ENCODE results near the gene SMNDC1. TPM values are rescaled to one million over a fixed set of nuclear protein-coding genes. Genes with fewer than 3 reads are reported as not detected.
A peak's percentile ranks its signal among the peaks of the same experiment; 100 is the strongest.

SMNDC1 gene
- total and polyA plus RNA-seq, 2 of the 4 experiments (the other 2 are of a cell fraction) = 3.9 to 15.1 TPM

GRCh38 chr10:110345286-110345685, 40.6 kb upstream of the SMNDC1 start:
- POLR2A ChIA-PET (ENCODE audit: unreplicated experiment) = no interaction called here
- BruUV-seq (replicated peaks) = no TSS peak
- H3K4me2 ChIP-seq (ENCODE audit: low read depth, low read length) = no peak overlapping the region
- intact Hi-C loops (cut with micrococcal nuclease) = no loop called here
- in situ Hi-C loops (cut with MboI; ENCODE audit: low sequenced_read_pairs) = no loop called here
- no peak overlapping the region for H3K27ac ChIP-seq (ENCODE audit: insufficient read depth, low read length)
- 0 out of 2 replicates have a peak overlapping the region, but pooled peaks have one; percentile 24 for H3K4ac ChIP-seq (ENCODE audit: low read depth, low read length)
- ATAC-seq (ENCODE audit: low read depth) = no peak
- H2BK20ac ChIP-seq (ENCODE audit: low read depth, low read length) = peak overlapping the region; percentile 52; the same call in 1 of the 2 replicates
- peak overlapping the region; percentile 61; the same call in 1 of the 3 replicates for H2BK15ac ChIP-seq (ENCODE audit: low read depth, low read length)
- peak overlapping the region; percentile 42; the same call in 1 of the 2 replicates for H2AK5ac ChIP-seq (ENCODE audit: low read depth, low read length)
- H4K91ac ChIP-seq (ENCODE audit: insufficient read depth, low read depth, low read length) = no peak overlapping the region
- peaks cover 4% of the 10 kb centered on the region; the same call in 1 of the 2 replicates for H3K4me1 ChIP-seq (ENCODE audit: control insufficient read depth, insufficient read depth, low read length)
- H2BK5ac ChIP-seq (ENCODE audit: low read depth, low read length, poor library complexity, severe bottlenecking) = no peak overlapping the region
- 0 out of 2 replicates have a peak, but pooled peaks cover under 1% of the 10 kb centered on the region for H3K9me1 ChIP-seq (ENCODE audit: insufficient read depth, low read length)
- no peak for DNase-seq
- no peak overlapping the region for H2AK9ac ChIP-seq (replicated peaks; ENCODE audit: low read depth, low read length, poor library complexity)
- H3K4me3 ChIP-seq (ENCODE audit: insufficient read depth, low read depth, low read length) = no peak overlapping the region
- no peaks in the 10 kb centered on the region for H3K79me1 ChIP-seq (ENCODE audit: low read depth in 1 of 2, low read length in 2 of 2)
- TF ChIP-seq CHD1 (IDR thresholded peaks at IDR 0.05; ENCODE audit: low read depth, low read length) (no peak), NFE2L2 (IDR thresholded peaks at IDR 0.05; ENCODE audit: low read depth, low read length) (no peak), USF2 (IDR thresholded peaks at IDR 0.05; ENCODE audit: low read depth, low read length) (no peak), RCOR1 (IDR thresholded peaks at IDR 0.05; ENCODE audit: insufficient replicate concordance, low read length) (no peak), RAD21 (IDR thresholded peaks at IDR 0.05; ENCODE audit: low read length) (no peak), MXI1 (IDR thresholded peaks at IDR 0.05; ENCODE audit: borderline replicate concordance, low read depth, low read length) (no peak), CTCF (conservative IDR thresholded peaks at IDR 0.05; ENCODE audit: low read depth, low read length) (no peak), CEBPB (IDR thresholded peaks at IDR 0.05; ENCODE audit: low read depth, low read length) (no peak), ELK1 (IDR thresholded peaks at IDR 0.05; ENCODE audit: borderline replicate concordance, low read depth, low read length) (no peak), MAZ (IDR thresholded peaks at IDR 0.05; ENCODE audit: borderline replicate concordance, low read depth, low read length) (no peak), POLR2A (IDR thresholded peaks at IDR 0.05; ENCODE audit: low read depth, low read length) (no peak)
- peak overlapping the region; percentile 30; the same call in 1 of the 2 replicates for H2BK120ac ChIP-seq (ENCODE audit: low read depth, low read length)
- no peak overlapping the region for H3K56ac ChIP-seq (ENCODE audit: extremely low read depth, insufficient read depth, low read length)
- CTCF ChIA-PET = interaction anchor here (0.7 to 0.9 kb wide), 2 partner anchors 22 to 255 kb away, joined by 3 read pairs; no protein-coding TSS in a partner anchor
- WGBS, 2 experiments (ENCODE audit: extremely low coverage in 2 of 2, insufficient read length in 1 of 2) = no CpG with 5 or more reads among the region's 4 CpGs
- dilution Hi-C loops (cut with HindIII; ENCODE audit: low sequenced_read_pairs, unreplicated experiment) = no loop called here
- H3K23ac ChIP-seq (ENCODE audit: low read depth, low read length) = no peak overlapping the region
- H2AFZ ChIP-seq (replicated peaks; ENCODE audit: low read length, poor library complexity) = no peak overlapping the region
- H3K9ac ChIP-seq (ENCODE audit: low read depth, low read length) = no peak overlapping the region
- 0 out of 4 replicates have a peak overlapping the region, but pooled peaks of 1 of the 2 experiments have one; percentile 14 for H4K8ac ChIP-seq (ENCODE audit: low read depth in 2 of 2, low read length in 2 of 2)
- no peaks in the 10 kb centered on the region for H3K27me3 ChIP-seq (ENCODE audit: control insufficient read depth, insufficient read depth, low read length)
- no peaks in the 10 kb centered on the region for H3K9me3 ChIP-seq (ENCODE audit: control insufficient read depth, insufficient read depth, low read length)
- H3K36me3 ChIP-seq (ENCODE audit: control insufficient read depth, insufficient read depth, low read length) = no peaks in the 10 kb centered on the region
- H4K5ac ChIP-seq (ENCODE audit: low read depth, low read length) = no peak overlapping the region
- 0 out of 2 replicates have a peak overlapping the region, but pooled peaks have one; percentile 20 for H3K18ac ChIP-seq (ENCODE audit: low read depth, low read length)
- H4K20me1 ChIP-seq (ENCODE audit: insufficient read depth, low read length) = no peaks in the 10 kb centered on the region
- H3K14ac ChIP-seq (replicated peaks; ENCODE audit: low read depth, low read length) = 0 out of 2 replicates have a peak overlapping the region, but pooled peaks have one; percentile 4
